NCI-H2081 (cell line): ENCODE results near the gene KCNQ5.

ENCODE experiments used
- DNase-seq, 2 experiments: peaks; one replicate each; lab custom pipeline; 2025; lab: John Stamatoyannopoulos, UW

The KCNQ5 gene

GRCh38 chr6:73004231-73004630 is 382.4 kb downstream of the KCNQ5 start:
- DNase-seq = no peak

GRCh38 chr6:73004861-73005260 is 383.0 kb downstream of the KCNQ5 start:
- no peak for DNase-seq

GRCh38 chr6:73006146-73006545 is 384.3 kb downstream of the KCNQ5 start:
- no peak for DNase-seq

- DNase-seq = peak in 1 of 2 experiments; percentile 0
Observed at GRCh38 chr6:73011945-73012344, 390.1 kb downstream of the KCNQ5 start.

- peak; percentile 29 to 70 for DNase-seq
Observed at GRCh38 chr6:73017476-73017875, 395.6 kb downstream of the KCNQ5 start.

- DNase-seq = no peak
Observed at GRCh38 chr6:73024598-73024997, 402.7 kb downstream of the KCNQ5 start.

- DNase-seq = no peak
Observed at GRCh38 chr6:73027691-73028090, 405.8 kb downstream of the KCNQ5 start.

GRCh38 chr6:73028124-73028766 is 406.4 kb downstream of the KCNQ5 start:
- no peak for DNase-seq

GRCh38 chr6:73028893-73029450 is 407.1 kb downstream of the KCNQ5 start:
- DNase-seq = peak; percentile 11 to 44

- DNase-seq = no peak
Observed at GRCh38 chr6:73030257-73030656, 408.4 kb downstream of the KCNQ5 start.

- peak in 1 of 2 experiments; percentile 2 for DNase-seq
Observed at GRCh38 chr6:73030791-73031782, 409.2 kb downstream of the KCNQ5 start.

GRCh38 chr6:73032586-73032985 is 410.7 kb downstream of the KCNQ5 start:
- DNase-seq = no peak

- no peak for DNase-seq
Observed at GRCh38 chr6:73036689-73037088, 414.8 kb downstream of the KCNQ5 start.

- DNase-seq = peak in 1 of 2 experiments; percentile 25
Observed at GRCh38 chr6:73041051-73041450, 419.2 kb downstream of the KCNQ5 start.

- no peak for DNase-seq
Observed at GRCh38 chr6:73042892-73043291, 421.0 kb downstream of the KCNQ5 start.

GRCh38 chr6:73043446-73043845 is 421.6 kb downstream of the KCNQ5 start:
- no peak for DNase-seq

GRCh38 chr6:73045609-73046008 is 423.7 kb downstream of the KCNQ5 start:
- no peak for DNase-seq

GRCh38 chr6:73047801-73048200 is 425.9 kb downstream of the KCNQ5 start:
- no peak for DNase-seq

- DNase-seq = no peak
Observed at GRCh38 chr6:73049971-73050594, 428.2 kb downstream of the KCNQ5 start.

- no peak for DNase-seq
Observed at GRCh38 chr6:73050706-73051105, 428.8 kb downstream of the KCNQ5 start.

- no peak for DNase-seq
Observed at GRCh38 chr6:73051147-73051546, 429.3 kb downstream of the KCNQ5 start.

GRCh38 chr6:73054958-73055357 is 433.1 kb downstream of the KCNQ5 start:
- no peak for DNase-seq
